Fibroblast of lung (primary cell): ENCODE data around the gene FGF3. TPM values are rescaled to one million over a fixed set of nuclear protein-coding genes. Genes with fewer than 3 reads are reported as not detected.

Source experiments
- DNase-seq, 2 donors: peaks; one replicate each; pipeline versions ENCODE4 v3.0.0 to v3.0.0-alpha.2; 2010; ENCODE audit warnings: low read depth in 2 of 2
- H2AFZ ChIP-seq: 2 replicates; pipeline ENCODE4 v1.5.1; 2012; ENCODE audit warnings: low read length, control low read depth, inconsistent platforms
- H3K27ac ChIP-seq: 2 replicates; pipeline ENCODE4 v1.5.1; 2011; ENCODE audit warnings: low read length, control low read depth; ENCODE audit not compliant: insufficient read depth
- H3K27me3 ChIP-seq: 2 replicates; pipeline ENCODE4 v1.5.1; 2011; ENCODE audit warnings: mild to moderate bottlenecking, low read length; ENCODE audit not compliant: control insufficient read depth, insufficient read depth
- H3K36me3 ChIP-seq: 2 replicates; pipeline ENCODE4 v1.5.1; 2011; ENCODE audit warnings: low read length; ENCODE audit not compliant: control insufficient read depth, insufficient read depth
- H3K4me1 ChIP-seq: 2 replicates; pipeline ENCODE4 v1.5.1; 2011; ENCODE audit warnings: low read length; ENCODE audit not compliant: control insufficient read depth, insufficient read depth; ENCODE audit errors: extremely low read depth
- H3K4me2 ChIP-seq: 2 replicates; pipeline ENCODE4 v1.5.1; 2011; ENCODE audit warnings: low read length, control low read depth; ENCODE audit not compliant: insufficient read depth; ENCODE audit errors: extremely low read depth
- H3K4me3 ChIP-seq, 4 experiments: fragments of 200-600 bp in 1 of 4; sonication (generic) in 1 of 4; replicated peaks in 1 of 4; 2 replicates each; pipeline ENCODE4 v1.5.1; 2011 to 2016; ENCODE audit warnings: low read length in 4 of 4, low read depth in 3 of 4, mild to moderate bottlenecking in 3 of 4, control low read depth in 2 of 4, inconsistent platforms in 1 of 4, mixed read lengths in 1 of 4; ENCODE audit not compliant: insufficient read depth in 1 of 4; ENCODE audit errors: control extremely low read depth in 1 of 4
- H3K79me2 ChIP-seq: 2 replicates; pipeline ENCODE4 v1.5.1; 2012; ENCODE audit warnings: mild to moderate bottlenecking, low read length, inconsistent platforms; ENCODE audit not compliant: control insufficient read depth, insufficient read depth
- H3K9ac ChIP-seq: 2 replicates; pipeline ENCODE4 v1.5.1; 2011; ENCODE audit warnings: mild to moderate bottlenecking, low read length, control low read depth; ENCODE audit not compliant: insufficient read depth
- H3K9me3 ChIP-seq: 2 replicates; pipeline ENCODE4 v1.5.1; 2012; ENCODE audit warnings: low read depth, low read length; ENCODE audit not compliant: control insufficient read depth, insufficient read depth
- H4K20me1 ChIP-seq: 2 replicates; pipeline ENCODE4 v1.5.1; 2011; ENCODE audit warnings: low read length; ENCODE audit not compliant: control insufficient read depth, insufficient read depth; ENCODE audit errors: extremely low read depth
- EZH2 ChIP-seq: IDR thresholded peaks from 2 replicates; pipeline ENCODE4 v1.5.1; 2012; ENCODE audit warnings: low read length, control low read depth, mild to moderate bottlenecking; ENCODE audit errors: missing control alignments
- polyA plus RNA-seq, 2 donors: library from polyadenylated mRNA; depleted of rRNA in 1 of 2; stranded (reverse) in 1 of 2; unstranded in 1 of 2; fragments of >200 nt; gene quantifications; 2 replicates each; pipeline ENCODE4 v1.2.1, GENCODE V29; 2011 to 2012; ENCODE audit warnings: missing spikeins in 1 of 2
- total RNA-seq: library from RNA; depleted of rRNA; stranded (reverse); fragments of >200 nt; gene quantifications from 2 replicates; pipeline ENCODE4 v1.2.1, GENCODE V29; 2014
- TF ChIP-seq, protein P1 (sequence below), 2 donors: IDR thresholded peaks in 1 of 2; conservative IDR thresholded peaks in 1 of 2; 1 replicate in 1 of 2; 2 replicates in 1 of 2; pipeline ENCODE4 v1.5.1; 2011 to 2012; ENCODE audit warnings: low read length in 2 of 2, control low read depth in 1 of 2, inconsistent platforms in 1 of 2, low read depth in 1 of 2, mild to moderate bottlenecking in 1 of 2

FGF3 gene
- total and polyA plus RNA-seq, 2 donors (not counting 1 experiment from before 2014, with no cell fraction given): not detected

DNA sequence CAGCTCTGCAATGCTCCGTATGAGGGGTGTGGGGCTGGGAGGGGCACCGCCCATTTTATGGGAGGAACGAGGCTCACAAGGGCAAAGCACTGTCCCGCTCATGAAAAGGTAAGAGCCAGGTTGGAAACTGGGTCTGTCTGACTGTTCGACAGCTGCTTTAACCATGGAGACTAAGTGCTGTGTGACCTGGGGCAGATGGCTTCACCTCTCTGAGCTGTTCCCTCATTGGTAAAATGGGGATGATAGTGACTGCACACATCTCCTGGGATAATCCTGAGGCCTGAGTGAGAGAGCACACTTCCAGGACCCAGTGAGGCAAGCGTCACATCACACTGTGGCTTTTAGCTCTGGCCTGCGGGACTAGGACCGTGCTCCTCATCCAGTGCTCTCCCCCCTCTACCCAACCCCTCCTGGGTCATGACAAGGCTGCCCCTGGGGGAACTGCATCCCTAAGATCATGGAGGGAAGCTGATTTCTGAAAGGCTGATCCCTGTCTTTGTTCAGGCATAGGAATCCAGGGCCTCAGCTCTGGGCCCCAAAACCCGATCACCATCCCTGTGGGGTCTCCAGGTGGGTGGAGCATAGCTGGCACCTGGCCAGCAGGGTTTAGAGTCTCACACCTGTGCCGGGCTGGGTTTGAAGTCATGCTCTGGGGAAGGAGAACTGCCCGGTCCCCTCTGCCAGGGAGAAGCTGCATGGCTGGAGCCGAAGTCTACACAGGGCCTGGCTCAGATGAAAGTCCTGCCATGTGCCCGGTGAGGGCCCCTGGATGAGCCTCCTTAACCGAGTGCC, 21.3 kb downstream of the FGF3 start:
- DNase-seq: no peak
- TF ChIP-seq, protein P1, sequence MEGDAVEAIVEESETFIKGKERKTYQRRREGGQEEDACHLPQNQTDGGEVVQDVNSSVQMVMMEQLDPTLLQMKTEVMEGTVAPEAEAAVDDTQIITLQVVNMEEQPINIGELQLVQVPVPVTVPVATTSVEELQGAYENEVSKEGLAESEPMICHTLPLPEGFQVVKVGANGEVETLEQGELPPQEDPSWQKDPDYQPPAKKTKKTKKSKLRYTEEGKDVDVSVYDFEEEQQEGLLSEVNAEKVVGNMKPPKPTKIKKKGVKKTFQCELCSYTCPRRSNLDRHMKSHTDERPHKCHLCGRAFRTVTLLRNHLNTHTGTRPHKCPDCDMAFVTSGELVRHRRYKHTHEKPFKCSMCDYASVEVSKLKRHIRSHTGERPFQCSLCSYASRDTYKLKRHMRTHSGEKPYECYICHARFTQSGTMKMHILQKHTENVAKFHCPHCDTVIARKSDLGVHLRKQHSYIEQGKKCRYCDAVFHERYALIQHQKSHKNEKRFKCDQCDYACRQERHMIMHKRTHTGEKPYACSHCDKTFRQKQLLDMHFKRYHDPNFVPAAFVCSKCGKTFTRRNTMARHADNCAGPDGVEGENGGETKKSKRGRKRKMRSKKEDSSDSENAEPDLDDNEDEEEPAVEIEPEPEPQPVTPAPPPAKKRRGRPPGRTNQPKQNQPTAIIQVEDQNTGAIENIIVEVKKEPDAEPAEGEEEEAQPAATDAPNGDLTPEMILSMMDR (conservative IDR thresholded peaks at IDR 0.05 in 1 of 2, IDR thresholded peaks at IDR 0.05 in 1 of 2; ENCODE audit: low read depth in 1 of 2, low read length in 2 of 2): no peak
- TF ChIP-seq EZH2: no peak
- no peak overlapping the region for H3K9ac ChIP-seq
- no peaks in the 10 kb centered on the region for H4K20me1 ChIP-seq
- no peaks in the 10 kb centered on the region for H3K36me3 ChIP-seq
- no peaks in the 10 kb centered on the region for H3K9me3 ChIP-seq
- no peaks in the 10 kb centered on the region for H3K27me3 ChIP-seq
- no peak overlapping the region for H2AFZ ChIP-seq
- no peak overlapping the region for H3K4me2 ChIP-seq
- H3K4me1 ChIP-seq: no peaks in the 10 kb centered on the region
- H3K27ac ChIP-seq: no peak overlapping the region
- H3K4me3 ChIP-seq: no peak overlapping the region
- H3K79me2 ChIP-seq: no peaks in the 10 kb centered on the region

DNA sequence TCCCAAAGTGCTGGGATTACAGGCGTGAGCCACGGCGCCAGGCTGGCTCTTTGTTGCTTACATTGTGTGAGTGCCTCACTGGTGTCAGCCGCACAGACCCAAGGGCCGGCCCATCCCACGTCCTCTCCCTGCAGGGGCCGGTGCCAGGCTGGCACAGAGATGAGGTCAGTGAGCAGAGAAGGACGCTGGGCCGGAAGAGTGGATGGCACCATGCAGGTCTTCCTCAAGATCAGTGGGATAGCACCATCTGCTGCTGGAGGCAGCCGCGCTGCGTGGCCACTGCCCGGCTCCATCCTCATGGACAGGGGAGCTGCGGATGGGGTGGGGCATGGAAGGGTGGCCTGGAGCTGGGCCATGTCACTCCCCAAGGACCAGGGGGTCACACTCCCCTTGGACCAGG, 22.1 kb downstream of the FGF3 start:
- no peak overlapping the region for H3K4me3 ChIP-seq
- no peaks in the 10 kb centered on the region for H3K4me1 ChIP-seq
- H3K4me2 ChIP-seq: no peak overlapping the region
- no peaks in the 10 kb centered on the region for H3K9me3 ChIP-seq
- no peak overlapping the region for H3K27ac ChIP-seq
- no peaks in the 10 kb centered on the region for H3K27me3 ChIP-seq
- H3K36me3 ChIP-seq: no peaks in the 10 kb centered on the region
- no peak for DNase-seq
- no peak overlapping the region for H3K9ac ChIP-seq
- no peaks in the 10 kb centered on the region for H3K79me2 ChIP-seq
- no peaks in the 10 kb centered on the region for H4K20me1 ChIP-seq
- TF ChIP-seq, protein P1 (conservative IDR thresholded peaks at IDR 0.05 in 1 of 2, IDR thresholded peaks at IDR 0.05 in 1 of 2; ENCODE audit: low read depth in 1 of 2, low read length in 2 of 2): no peak
- TF ChIP-seq EZH2: no peak
- no peak overlapping the region for H2AFZ ChIP-seq

DNA sequence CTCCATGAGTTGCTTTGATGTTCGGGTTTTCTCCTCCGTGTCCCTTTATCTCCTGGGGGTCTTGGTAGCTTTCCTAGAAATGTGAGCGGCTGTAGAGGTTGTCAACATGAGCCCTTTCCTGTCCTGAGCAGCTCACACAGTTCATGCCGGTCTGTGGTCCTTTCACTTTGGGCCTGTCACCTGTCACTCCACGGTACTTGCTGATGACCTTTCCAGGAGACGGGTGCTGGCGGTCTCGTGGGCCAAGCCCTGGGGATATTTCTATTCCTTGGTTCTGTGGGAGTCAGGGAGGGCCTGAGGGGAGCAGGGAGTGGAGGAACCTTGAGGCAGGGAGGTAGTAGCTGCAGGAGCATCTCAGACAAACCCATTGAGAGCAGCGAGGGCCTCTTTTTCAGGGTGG, 23.2 kb downstream of the FGF3 start:
- H3K9ac ChIP-seq: no peak overlapping the region
- no peaks in the 10 kb centered on the region for H3K4me1 ChIP-seq
- no peaks in the 10 kb centered on the region for H4K20me1 ChIP-seq
- H3K27ac ChIP-seq: no peak overlapping the region
- H2AFZ ChIP-seq: no peak overlapping the region
- no peaks in the 10 kb centered on the region for H3K79me2 ChIP-seq
- DNase-seq: no peak
- no peaks in the 10 kb centered on the region for H3K9me3 ChIP-seq
- no peak overlapping the region for H3K4me3 ChIP-seq
- H3K27me3 ChIP-seq: no peaks in the 10 kb centered on the region
- no peak overlapping the region for H3K4me2 ChIP-seq
- no peaks in the 10 kb centered on the region for H3K36me3 ChIP-seq
- TF ChIP-seq, protein P1 (conservative IDR thresholded peaks at IDR 0.05 in 1 of 2, IDR thresholded peaks at IDR 0.05 in 1 of 2; ENCODE audit: low read depth in 1 of 2, low read length in 2 of 2): no peak
- TF ChIP-seq EZH2: no peak
